ENCODE measurements around the gene TFCP2L1.

The TFCP2L1 gene

GRCh38 chr2:121172456-121172855, 112.5 kb downstream of the TFCP2L1 start:
- DNase-seq (ENCODE audit: low spot score) = no peak

GRCh38 chr2:121171625-121172119, 113.3 kb downstream of the TFCP2L1 start:
- no peak for DNase-seq (ENCODE audit: low spot score)

- no peak for DNase-seq (ENCODE audit: low spot score)
Measured at GRCh38 chr2:121170577-121170976, 114.4 kb downstream of the TFCP2L1 start.

GRCh38 chr2:121167411-121167810, 117.6 kb downstream of the TFCP2L1 start:
- no peak for DNase-seq (ENCODE audit: low spot score)
